GM18873 (cell line): ENCODE results near the gene CCDC149.

ENCODE experiments used
- ATAC-seq: cut with Tn5 transposase; IDR thresholded peaks from one replicate; pipeline ENCODE4 v1.9.1; 2021; ENCODE audit warnings: mild to moderate bottlenecking, moderate library complexity, moderate number of reproducible peaks; ENCODE audit not compliant: unreplicated experiment, low FRiP score

CCDC149 gene

DNA sequence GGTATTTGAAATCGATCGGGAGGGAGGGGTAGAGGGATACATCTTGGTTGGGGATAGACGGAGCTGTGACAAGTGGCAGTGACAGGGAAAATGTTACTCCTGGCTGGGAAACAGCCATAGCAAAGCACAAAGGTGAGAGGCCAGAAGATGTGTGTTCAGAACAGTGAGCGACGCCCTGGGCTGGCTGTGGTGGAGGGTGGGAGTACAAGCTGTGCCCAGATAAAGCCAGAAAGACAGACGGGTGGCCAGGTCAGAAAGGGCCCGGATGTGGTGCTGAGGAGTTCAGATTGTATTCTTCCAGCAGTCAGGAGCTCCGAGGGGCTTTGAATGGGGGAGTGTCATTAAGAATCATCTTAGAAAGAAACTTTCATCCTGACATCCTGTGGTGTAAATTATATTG lies 27.9 kb downstream of the CCDC149 start:
- no peak for ATAC-seq

DNA sequence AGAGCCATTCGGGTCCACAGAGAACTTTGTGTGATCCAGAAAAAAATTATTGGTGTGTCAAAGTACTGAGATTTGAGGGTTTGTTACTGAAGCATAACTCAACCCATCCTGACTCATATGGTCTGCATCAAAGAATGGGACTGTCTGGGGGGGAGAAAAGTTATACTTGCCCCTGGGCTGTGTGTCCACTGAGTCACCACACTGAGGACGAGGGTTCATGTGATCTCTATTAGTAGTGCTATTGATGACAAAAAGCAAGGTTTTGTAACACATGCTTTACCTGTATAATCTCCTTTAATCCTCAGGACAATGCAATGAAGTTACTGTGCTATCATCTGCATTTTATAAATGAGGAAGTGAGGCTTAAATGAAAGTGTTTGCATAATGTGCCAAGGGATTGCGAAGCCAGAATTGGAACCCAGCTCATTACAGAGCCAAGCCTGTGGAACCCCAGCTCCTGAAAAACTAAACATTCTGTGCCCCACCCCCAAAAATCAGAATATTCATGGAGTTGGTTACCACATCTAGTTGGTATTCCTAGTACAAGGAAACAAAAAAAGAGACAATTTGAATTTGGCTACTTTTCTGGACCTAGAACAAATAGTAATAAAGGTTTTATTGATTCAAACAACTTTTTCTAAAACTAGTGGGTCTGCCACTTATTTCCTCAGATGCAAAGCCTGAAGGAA lies 31.2 kb downstream of the CCDC149 start:
- no peak for ATAC-seq

DNA sequence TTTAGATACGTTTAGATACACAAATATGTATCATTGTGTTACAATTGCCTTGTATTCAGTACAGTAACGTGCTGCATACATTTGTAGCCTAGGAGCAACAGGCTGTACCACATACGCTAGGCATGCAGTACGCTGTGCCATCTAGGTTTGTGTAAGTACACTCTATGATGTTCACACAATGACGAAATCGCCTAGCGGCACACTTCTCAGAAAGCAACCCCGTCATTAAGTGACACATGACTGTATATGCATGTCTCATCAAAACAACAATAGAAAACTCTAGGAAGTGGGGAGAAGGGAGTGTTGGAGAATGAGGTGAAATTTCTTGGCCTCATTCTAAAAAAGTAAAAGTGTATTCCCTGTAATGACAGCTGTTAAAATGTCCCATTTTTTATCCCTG lies 32.7 kb downstream of the CCDC149 start:
- no peak for ATAC-seq

DNA sequence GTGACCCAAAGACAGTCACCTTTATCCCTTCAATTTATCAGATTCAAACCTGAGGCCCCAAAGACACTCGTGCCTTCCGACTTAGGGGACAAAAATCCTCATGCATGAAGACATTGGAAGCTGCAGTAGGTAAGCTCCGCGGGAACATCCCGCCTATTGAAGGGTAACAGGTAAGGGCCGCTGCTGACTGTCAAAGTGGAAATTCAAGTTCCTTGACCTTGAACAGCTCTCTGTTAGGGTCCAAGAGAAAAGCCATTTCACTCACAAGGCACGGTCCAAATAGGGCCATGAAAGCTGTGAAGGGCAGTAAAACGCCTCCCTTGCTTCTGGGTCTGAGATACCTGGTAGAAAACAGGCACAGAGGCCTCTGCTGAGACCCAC lies 34.2 kb downstream of the CCDC149 start:
- ATAC-seq, result no peak

DNA sequence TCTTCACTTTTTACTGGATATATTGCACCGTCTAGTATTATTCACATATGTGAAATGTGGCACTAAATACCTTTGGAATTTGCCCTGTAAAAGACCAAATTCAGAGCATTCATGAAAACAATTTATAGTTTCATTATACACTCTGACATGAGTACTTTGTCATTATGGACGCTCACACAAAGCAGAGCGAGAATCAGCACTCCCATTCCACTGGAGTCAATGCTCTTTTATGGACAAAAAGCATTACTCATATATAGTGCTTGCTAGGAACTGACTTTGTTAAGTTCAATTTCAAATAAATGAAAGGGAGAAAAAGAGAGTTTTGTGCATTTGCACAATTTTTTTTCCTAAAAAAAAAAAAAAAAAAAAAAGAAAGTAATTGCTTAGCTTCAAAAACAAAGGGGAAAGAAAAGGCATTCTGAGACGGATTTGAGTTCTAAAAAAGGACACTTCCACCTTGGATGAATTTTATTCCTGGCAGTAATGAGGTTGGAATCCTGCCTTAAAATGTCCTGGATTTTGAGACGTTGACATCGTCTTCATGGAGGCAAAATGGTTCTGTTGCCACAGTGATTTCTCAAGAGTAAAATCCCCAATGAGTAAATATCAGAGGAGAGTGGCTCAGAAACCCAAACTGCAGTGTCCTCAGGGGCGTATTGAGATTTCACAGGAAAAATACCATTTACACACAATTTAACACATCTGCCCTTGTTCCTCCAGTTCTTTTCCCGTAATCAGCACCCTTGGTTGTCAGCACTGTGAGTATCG lies 34.8 kb downstream of the CCDC149 start:
- no peak for ATAC-seq

DNA sequence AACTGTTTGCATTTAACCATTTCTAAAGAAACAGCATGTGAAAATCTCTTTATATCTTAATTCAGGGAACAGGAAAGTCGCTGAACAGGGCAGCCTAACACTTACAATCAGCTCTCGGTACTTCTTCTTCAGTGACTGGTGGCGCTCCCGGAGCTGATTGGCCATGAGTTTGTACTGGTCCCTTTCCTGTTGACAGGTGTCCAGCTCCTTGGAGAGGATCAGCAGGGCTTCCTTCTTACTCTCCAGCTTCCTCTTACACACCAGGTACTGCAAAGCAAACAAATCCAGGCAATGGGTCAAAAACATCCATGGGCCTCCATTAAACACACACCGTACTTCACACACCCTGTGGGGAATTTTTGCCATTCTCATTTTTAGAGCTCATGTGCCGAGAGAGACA lies 36.4 kb downstream of the CCDC149 start:
- no peak for ATAC-seq

DNA sequence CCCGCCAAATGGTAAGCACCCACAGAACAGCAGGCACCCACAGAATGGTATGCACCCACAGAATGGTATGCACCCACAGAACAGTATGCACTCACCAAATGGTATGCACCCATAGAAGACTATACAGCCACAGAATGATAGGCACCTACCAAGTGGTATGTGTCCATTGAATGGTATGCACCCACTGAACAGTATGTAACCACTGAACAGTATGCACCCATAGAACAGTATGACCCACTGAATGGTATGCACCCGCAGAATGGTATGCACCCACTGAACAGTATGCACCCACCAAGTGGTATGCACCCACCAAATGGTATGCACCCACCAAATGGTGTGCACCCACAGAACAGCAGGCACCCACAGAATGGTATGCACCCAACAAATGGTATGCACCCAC lies 40.1 kb downstream of the CCDC149 start:
- ATAC-seq, result no peak

DNA sequence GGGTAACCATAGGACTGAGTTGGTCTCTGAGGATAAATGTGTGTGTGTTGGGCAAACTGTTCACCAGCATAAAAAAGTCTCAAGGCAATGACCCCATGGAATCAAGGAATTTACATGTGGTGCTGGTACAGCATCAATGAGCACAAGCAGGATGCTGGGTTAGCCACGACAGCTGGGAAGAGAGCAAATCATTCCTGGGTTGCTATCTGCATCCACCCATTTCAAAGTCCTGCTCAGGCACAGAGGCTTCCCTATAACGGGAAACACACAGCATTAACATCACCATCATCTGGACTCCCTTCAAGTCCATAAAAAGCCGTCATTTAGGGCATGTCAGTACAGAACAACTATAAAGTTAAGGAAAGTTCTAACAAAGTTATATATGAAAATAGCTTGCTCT lies 41.6 kb downstream of the CCDC149 start:
- ATAC-seq, result no peak

DNA sequence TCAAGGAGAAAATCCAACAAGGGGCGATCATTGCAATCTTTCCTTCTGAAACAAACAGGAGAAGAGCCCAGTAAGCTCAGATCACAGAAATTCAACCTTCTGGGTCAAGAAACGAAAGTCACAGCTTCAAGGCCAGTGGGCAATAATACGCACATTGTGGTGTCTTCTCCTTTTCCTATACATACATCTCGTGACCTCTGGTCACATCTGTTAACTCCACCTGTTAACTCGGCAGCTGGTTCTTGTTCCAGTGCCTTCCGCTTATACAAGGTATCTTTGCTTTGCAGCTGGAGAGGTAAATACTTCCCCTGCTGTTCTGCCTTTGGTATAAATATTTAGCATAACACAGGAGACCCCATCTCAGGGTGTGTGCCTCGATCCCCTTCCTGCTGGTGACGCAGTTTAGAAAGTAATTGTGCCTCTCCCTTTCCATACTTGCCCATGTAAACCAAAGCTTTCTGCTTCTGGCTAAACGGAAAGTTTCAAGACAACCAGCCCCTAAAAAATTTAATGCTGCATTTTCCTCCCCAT lies 45.0 kb downstream of the CCDC149 start:
- no peak for ATAC-seq

DNA sequence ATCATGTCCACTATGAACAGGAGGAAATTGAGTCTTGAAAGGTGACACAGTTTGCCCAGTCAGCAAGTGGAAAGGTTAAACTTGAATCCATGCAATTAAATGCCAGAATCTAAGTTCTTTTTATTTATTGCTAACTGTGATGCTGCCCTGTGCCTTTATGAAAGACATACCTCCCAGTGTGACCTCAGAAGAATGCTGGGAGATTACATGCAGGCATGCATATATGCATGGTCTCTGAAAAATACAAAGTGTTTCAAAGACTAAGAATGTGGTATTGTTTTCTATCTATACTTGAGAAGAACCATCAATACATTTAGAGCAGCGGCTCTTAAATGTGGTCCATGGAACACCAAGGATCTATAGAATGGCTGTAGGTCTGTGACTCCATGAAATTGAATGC lies 45.6 kb downstream of the CCDC149 start:
- ATAC-seq, result no peak

DNA sequence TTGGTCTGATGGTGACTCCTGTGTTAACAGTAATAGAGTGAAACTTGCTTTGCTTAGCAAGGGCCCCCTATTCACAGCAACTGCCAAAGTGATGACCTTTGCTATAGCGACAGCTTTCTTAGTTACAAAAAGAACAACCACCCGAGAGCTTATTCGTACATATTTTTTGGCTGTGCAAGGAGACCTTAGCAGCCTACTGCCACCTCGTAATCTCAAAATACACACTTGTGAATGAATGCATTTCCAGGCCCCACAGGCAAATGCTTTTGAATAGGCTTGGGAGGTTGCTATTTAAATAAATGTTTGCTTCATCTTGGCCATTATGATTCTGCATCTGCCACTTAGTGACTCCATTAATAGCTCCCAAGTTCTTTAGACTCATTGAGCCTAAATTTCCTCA lies 47.4 kb downstream of the CCDC149 start:
- ATAC-seq, result no peak

DNA sequence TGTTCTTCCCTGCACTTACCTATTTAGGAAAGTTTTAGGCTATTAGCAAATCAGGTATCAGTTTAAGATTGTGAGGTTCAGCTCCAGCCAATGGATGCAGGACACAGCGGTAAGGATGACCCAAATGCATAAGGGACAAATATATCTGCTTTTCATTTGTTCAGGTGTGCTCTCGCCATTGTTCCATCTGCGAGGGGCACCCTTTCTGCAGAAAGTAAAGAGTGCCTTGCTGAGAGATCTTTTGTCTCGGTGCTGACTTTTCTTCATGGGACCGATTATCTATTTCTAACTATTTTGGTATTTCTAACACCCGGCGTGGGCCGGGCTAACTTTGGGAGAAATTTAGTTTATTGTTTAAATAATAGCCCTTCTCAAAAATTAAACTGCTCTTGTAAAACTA lies 49.0 kb downstream of the CCDC149 start:
- no peak for ATAC-seq

DNA sequence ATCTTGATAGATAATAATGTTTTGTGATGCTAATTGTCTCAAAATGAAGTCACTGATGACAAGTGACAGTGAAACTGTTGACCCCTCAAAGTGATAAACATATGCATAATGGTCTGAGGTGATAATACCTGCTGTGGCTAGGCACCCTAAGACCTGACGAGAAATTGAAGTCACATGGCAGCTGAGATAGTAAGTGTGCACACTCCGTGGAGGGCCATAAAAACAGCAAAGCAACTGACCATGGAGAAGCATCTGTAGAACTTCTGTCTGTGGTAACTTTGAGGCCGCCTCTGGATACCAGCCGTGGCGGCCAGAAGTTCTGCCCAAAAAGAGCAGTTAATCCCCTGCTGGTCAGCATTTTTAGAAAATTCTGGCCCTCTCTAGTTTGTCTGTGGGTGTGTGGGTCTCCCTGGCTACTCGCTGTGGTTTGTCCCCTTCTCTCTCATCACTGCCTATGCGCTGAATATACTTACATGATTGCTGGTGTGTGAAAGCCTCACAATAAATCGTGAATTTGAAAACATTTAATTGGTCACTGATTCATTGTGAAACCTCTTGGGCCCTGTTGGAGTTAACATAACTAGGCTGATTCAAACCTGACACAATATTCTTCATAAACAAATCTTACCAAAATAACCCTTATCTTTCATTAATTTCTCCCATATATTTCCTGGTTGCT lies 50.6 kb downstream of the CCDC149 start:
- ATAC-seq, result no peak

DNA sequence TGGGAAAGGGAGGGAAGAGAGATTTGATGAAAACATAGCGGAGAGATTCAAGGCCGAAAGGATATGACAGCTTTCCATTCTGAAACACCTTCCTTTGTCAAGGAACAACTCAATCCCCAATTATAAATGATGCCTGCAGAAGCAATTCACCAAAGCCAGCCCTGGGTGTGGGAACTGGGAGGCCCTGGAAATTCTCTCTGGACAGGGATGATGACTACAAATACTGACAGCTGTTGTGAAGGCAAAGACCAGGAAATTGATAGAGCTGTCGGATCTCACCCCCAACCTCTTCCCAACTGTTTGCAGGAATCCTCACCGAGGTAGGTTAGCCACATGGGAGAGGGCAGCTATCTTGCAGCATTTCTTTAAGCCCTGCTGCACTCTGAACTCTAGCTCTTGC lies 54.3 kb downstream of the CCDC149 start:
- ATAC-seq, result no peak

DNA sequence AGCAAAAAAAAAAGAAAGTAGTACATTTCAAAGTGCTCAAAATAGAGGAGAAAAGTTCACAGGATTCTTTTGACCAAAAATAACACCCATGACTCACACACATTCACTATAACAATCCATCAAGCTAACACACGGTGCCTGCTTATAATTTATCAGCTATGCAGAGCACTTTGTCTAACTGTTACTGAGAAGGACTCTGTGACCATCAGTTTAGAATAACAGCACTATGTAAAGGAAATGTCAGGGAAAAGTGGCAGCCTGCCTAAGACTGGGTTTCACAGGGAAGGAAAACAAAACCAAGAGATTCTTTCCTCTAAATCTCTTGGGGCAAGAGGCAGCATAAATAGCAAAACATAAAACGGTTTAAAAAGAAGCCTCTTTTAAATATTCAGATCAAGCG lies 54.8 kb downstream of the CCDC149 start:
- no peak for ATAC-seq

DNA sequence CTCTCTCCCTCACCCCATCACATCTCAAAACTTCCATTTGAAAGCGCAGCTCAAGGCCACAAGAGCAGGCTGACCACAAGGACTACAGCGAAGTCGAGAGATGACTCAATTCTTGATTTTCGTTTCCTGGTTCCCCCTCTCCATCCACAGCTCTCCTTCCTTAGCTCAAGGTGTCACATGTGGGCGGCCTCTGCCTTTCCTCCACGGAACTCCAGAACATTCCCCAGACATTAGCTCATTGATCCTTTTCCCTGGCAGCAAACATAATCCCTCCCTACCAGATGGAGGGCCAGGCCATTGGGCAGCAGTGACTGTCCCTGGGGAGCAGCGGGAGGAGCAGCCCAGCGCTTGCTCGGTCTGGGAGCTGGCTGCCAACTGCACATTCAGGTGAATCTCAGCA lies 56.3 kb downstream of the CCDC149 start:
- ATAC-seq, result peak; percentile 92

DNA sequence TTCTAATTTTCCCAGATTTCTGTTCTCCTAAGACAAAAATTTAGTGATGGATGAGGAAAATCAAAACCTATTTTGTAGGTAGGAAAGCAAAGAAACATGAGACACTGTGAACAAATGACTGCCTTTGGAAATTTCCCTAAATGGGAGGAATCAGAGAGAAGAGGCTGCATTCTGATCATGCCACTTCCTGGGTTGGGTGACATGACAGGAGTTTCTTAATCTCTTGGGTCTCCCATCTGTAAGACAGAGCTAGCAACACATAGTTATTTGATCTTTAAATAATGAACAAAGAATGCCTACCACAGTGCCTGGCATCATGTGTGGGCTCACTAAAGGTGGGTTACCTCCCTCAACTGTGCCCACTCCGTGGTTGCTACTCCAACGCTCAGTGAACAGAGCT lies 57.1 kb downstream of the CCDC149 start:
- no peak for ATAC-seq

DNA sequence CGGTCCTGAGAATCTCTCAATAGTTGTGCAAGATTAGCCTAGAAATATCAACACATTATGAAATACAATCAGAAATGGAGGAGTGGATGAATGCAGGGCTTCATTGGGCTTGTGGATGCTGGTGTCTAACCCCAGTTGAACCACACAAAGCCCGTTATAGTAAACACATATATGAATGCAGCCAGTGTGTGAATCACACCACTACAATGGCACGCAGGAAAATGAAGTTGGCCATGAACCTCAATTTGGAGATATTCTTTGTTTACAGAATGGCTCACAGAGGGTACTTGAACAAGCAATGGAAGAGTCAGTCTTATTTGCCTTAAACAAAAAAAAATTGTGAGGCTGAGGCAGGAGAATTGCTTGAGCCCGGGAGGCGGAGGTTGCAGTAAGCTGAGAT lies 59.7 kb downstream of the CCDC149 start:
- no peak for ATAC-seq

DNA sequence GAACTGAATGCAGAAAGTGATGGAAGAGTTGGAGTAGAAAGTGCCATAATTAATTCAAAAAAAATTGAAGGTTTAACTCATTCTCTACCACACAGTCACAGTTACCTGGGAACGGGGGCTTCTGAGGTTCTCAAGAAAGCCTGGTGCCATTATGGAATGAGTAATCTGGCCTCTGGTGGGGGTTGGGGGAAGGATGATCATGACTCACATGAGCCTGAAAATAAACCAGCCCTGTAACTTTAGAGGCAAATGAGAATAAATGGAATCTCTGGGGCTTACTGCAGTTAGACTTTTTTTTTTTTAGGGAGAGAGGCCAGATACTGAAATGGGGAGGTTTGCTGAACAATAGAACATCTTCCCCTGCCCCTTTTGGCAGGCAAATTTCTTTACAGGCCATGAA lies 62.2 kb downstream of the CCDC149 start:
- ATAC-seq, result no peak

DNA sequence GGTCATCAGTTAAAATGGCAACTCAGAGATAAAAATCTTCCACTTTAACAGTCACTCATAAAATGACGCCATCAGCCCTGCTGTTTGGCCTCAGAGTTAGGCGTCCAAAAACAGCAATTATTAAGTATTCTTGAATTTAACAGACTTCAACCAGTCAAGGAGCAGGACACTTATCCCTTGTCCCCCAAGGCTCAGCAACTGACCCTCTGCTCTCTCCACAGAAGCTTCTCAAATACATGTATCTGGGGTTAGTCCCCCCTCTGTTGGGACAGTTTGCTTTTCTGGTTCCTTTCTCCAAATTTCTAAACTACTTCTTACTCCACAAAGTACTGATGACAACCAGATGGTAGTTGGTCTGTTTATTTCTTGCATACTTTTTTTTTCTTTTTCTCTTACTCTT lies 63.1 kb downstream of the CCDC149 start:
- no peak for ATAC-seq

DNA sequence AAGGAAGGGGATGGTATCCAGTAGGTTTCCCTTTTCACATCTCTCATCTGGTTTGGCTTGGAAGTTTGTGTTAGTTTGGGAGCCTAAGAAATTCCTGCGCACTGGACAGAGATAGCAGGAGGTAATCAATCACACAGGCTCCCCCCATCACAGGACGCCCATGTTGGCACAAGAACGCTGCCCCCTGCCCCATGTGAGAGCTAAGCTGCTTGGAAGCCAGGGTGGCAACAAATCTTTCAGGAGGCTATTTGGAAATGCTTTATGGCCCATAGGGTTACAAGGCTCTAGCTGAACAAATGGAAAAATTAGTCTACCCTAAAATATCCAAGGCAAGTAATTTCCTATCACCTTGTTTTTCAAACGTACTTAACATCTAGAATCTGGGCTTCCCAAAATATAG lies 63.5 kb downstream of the CCDC149 start:
- no peak for ATAC-seq

DNA sequence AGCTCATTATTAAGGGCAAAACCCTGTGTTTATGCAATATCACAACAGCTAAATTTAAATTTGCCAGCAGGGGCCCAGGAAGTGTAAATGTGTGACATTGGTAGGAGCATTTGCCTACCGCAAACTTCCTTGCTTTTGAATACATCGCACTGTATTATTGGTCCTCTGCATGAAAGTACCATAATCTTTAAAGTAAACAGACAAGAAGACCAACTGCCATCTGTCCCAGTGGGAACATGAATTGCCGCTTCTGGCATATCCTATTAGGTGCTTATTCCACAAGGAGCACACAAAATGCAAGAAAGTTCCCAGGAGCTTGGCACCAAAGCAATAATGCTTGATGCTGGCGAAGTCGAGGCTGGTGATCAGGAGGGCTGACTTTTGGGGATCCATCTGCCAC lies 66.1 kb downstream of the CCDC149 start:
- ATAC-seq, result no peak
